ENCODE measurements around the gene PLEKHH3.

GRCh38 chr17:42704490-42704836 is 27.7 kb upstream of the PLEKHH3 start:
- no peak for TF ChIP-seq POLR2A (IDR thresholded peaks at IDR 0.05)
- TF ChIP-seq POLR2AphosphoS5 (IDR thresholded peaks at IDR 0.05): no peak

Measured in breast epithelium (tissue), 3 donors.